Measurements from ENCODE around the gene JAML. TPM values are rescaled to one million over a fixed set of nuclear protein-coding genes. Genes with fewer than 3 reads are reported as not detected.

The JAML gene
- polyA plus RNA-seq, 1 donor (not counting 4 experiments of a cell fraction or from before 2014, with no cell fraction given), result 0.01 TPM

DNA sequence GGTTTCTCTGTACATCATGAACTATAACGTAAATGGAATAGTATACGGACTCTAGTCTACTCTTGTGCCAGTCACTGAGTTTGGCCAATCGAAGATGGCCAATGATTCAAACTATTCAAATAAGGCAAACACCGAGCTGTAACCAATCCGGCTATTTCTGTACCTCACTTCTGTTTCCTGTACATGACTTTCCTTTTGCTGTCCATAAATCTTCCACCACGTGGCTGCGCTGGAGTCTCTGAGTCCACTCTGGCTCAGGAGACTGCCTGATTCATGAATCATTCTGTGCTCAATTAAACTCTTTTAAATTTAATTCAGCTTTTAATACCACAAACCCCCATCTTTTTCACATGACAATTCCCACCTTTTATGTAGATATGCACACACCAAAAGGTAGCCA, 1.5 kb upstream of the JAML start:
- FAIRE-seq (no peak), DNase-seq (ENCODE audit: low read depth, low spot score) (no peak)
- Histone ChIP-seq H3K27ac (ENCODE audit: control insufficient read depth, insufficient read depth, low read length) (no peak overlapping the region), H3K4me1 (ENCODE audit: control insufficient read depth, extremely low read depth, insufficient read depth, low read length) (no peaks in the 10 kb centered on the region), H3K9me1 (ENCODE audit: control insufficient read depth, extremely low read depth, insufficient read depth, low read length) (no peaks in the 10 kb centered on the region), H4K20me1 (ENCODE audit: control insufficient read depth, extremely low read depth, insufficient read depth, low read length) (no peaks in the 10 kb centered on the region), H3K4me3 (ENCODE audit: control insufficient read depth in 2 of 3, extremely low read depth in 1 of 3, insufficient read depth in 2 of 3, low read depth in 1 of 3, low read length in 3 of 3) (no peak overlapping the region), H3K9ac (ENCODE audit: control insufficient read depth, extremely low read depth, insufficient read depth, low read length) (no peak overlapping the region), H3K4me2 (ENCODE audit: control insufficient read depth, extremely low read depth, insufficient read depth, low read depth, low read length) (no peak overlapping the region), H3K9me3 (ENCODE audit: control insufficient read depth, low read depth, low read length) (no peaks in the 10 kb centered on the region), H3K27me3 (ENCODE audit: control insufficient read depth, extremely low read depth, insufficient read depth, low read length) (no peaks in the 10 kb centered on the region), H2AFZ (ENCODE audit: control insufficient read depth, low read length) (no peak overlapping the region), H3K36me3 (ENCODE audit: control insufficient read depth in 2 of 2, extremely low read depth in 1 of 2, insufficient read depth in 2 of 2, low read length in 2 of 2) (peaks cover 7% of the 10 kb centered on the region in 2 experiments), H3K79me2 (ENCODE audit: control insufficient read depth, insufficient read depth, low read length) (no peaks in the 10 kb centered on the region)
- dilution Hi-C loops (cut with MboI; ENCODE audit: extremely low pct_ligation_motif_present, low sequenced_read_pairs), result no loop called here
- TF ChIP-seq CTCF (optimal IDR thresholded peaks at IDR 0.05 in 1 of 3, IDR thresholded peaks at IDR 0.05 in 1 of 3, conservative IDR thresholded peaks at IDR 0.05 in 1 of 3; ENCODE audit: extremely low read depth in 1 of 3, insufficient read depth in 2 of 3, low read length in 3 of 3) (no peak), EZH2 (IDR thresholded peaks at IDR 0.05; ENCODE audit: low read length) (no peak)

- H2AFZ ChIP-seq (ENCODE audit: control insufficient read depth, low read length), result no peak overlapping the region
- no peaks in the 10 kb centered on the region for H3K4me1 ChIP-seq (ENCODE audit: control insufficient read depth, extremely low read depth, insufficient read depth, low read length)
- peaks cover 2% of the 10 kb centered on the region in 2 experiments for H3K36me3 ChIP-seq (ENCODE audit: control insufficient read depth in 2 of 2, extremely low read depth in 1 of 2, insufficient read depth in 2 of 2, low read length in 2 of 2)
- dilution Hi-C loops (cut with MboI; ENCODE audit: extremely low pct_ligation_motif_present, low sequenced_read_pairs), result no loop called here
- no peaks in the 10 kb centered on the region for H3K9me3 ChIP-seq (ENCODE audit: control insufficient read depth, low read depth, low read length)
- TF ChIP-seq CTCF (optimal IDR thresholded peaks at IDR 0.05 in 1 of 3, IDR thresholded peaks at IDR 0.05 in 1 of 3, conservative IDR thresholded peaks at IDR 0.05 in 1 of 3; ENCODE audit: extremely low read depth in 1 of 3, insufficient read depth in 2 of 3, low read length in 3 of 3) (no peak), EZH2 (IDR thresholded peaks at IDR 0.05; ENCODE audit: low read length) (no peak)
- H4K20me1 ChIP-seq (ENCODE audit: control insufficient read depth, extremely low read depth, insufficient read depth, low read length), result no peaks in the 10 kb centered on the region
- no peak overlapping the region for H3K9ac ChIP-seq (ENCODE audit: control insufficient read depth, extremely low read depth, insufficient read depth, low read length)
- H3K79me2 ChIP-seq (ENCODE audit: control insufficient read depth, insufficient read depth, low read length), result no peaks in the 10 kb centered on the region
- FAIRE-seq (no peak), DNase-seq (ENCODE audit: low read depth, low spot score) (no peak)
- H3K27me3 ChIP-seq (ENCODE audit: control insufficient read depth, extremely low read depth, insufficient read depth, low read length), result peaks cover 5% of the 10 kb centered on the region
- H3K4me2 ChIP-seq (ENCODE audit: control insufficient read depth, extremely low read depth, insufficient read depth, low read depth, low read length), result no peak overlapping the region
- no peak overlapping the region for H3K4me3 ChIP-seq (ENCODE audit: control insufficient read depth in 2 of 3, extremely low read depth in 1 of 3, insufficient read depth in 2 of 3, low read depth in 1 of 3, low read length in 3 of 3)
- H3K9me1 ChIP-seq (ENCODE audit: control insufficient read depth, extremely low read depth, insufficient read depth, low read length), result no peaks in the 10 kb centered on the region
- H3K27ac ChIP-seq (ENCODE audit: control insufficient read depth, insufficient read depth, low read length), result no peak overlapping the region
Observed at GRCh38 chr11:118223992-118224391, 819 bp downstream of the JAML start.
